HG03045 (cell line): ENCODE results near the gene STIL.

Experiments used
- ATAC-seq: cut with Tn5 transposase; IDR thresholded peaks from one replicate; pipeline ENCODE4 v1.9.1; 2021; ENCODE audit warnings: mild to moderate bottlenecking, moderate library complexity; ENCODE audit not compliant: unreplicated experiment

The STIL gene

GRCh38 chr1:47238935-47239592 lies 74.9 kb downstream of the STIL start:
- no peak for ATAC-seq

- ATAC-seq, result no peak
Measured at GRCh38 chr1:47235806-47236205, 78.1 kb downstream of the STIL start.

- no peak for ATAC-seq
Measured at GRCh38 chr1:47235241-47235681, 78.7 kb downstream of the STIL start.

- ATAC-seq, result no peak
Measured at GRCh38 chr1:47233186-47233585, 80.8 kb downstream of the STIL start.

- ATAC-seq, result no peak
Measured at GRCh38 chr1:47232187-47232874, 81.6 kb downstream of the STIL start, which contains the start of gene TAL1. Gene TAL1, minus strand, starts transcription at chr1:47232225. Its CDS starts 6,337 bp downstream, at chr1:47225888.

GRCh38 chr1:47231301-47232186 lies 82.4 kb downstream of the STIL start:
- no peak for ATAC-seq

- no peak for ATAC-seq
Measured at GRCh38 chr1:47230692-47231300, 83.2 kb downstream of the STIL start.

- ATAC-seq, result no peak
Measured at GRCh38 chr1:47229886-47230691, 83.9 kb downstream of the STIL start.

- ATAC-seq, result no peak
Measured at GRCh38 chr1:47229031-47229885, 84.7 kb downstream of the STIL start.

GRCh38 chr1:47228644-47229030 lies 85.3 kb downstream of the STIL start:
- no peak for ATAC-seq

GRCh38 chr1:47227341-47228232 lies 86.4 kb downstream of the STIL start:
- no peak for ATAC-seq

- no peak for ATAC-seq
Measured at GRCh38 chr1:47226839-47227215, 87.1 kb downstream of the STIL start.

GRCh38 chr1:47226121-47226838 lies 87.7 kb downstream of the STIL start:
- ATAC-seq, result no peak

GRCh38 chr1:47225430-47226100 lies 88.4 kb downstream of the STIL start:
- no peak for ATAC-seq

GRCh38 chr1:47224676-47225399 lies 89.1 kb downstream of the STIL start:
- ATAC-seq, result no peak

GRCh38 chr1:47223921-47224675 lies 89.8 kb downstream of the STIL start:
- ATAC-seq, result no peak
